ENCODE results near the gene SLC6A12. TPM values are rescaled to one million over a fixed set of nuclear protein-coding genes. Genes with fewer than 3 reads are reported as not detected.

Gene SLC6A12
- total RNA-seq, 1 donor from 2014 or later, result not detected

DNA sequence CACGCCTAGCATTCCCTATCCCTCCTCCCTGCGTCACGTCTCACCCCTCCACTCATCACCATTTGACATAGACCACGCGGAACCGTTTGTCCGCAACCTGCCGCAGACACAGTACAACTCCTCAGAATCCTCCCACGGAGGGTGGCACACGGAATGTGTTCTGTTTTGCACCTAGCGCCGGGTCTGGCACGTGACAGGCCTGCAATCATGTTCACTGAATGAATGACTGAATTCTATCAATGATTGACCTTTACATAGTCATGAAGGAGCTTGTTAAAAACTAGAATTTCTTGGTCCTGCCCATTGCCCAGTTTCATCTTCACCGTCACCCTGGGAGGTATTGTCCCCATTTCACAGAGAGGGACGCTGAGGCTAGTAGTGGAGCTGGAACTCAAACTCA, 4.7 kb downstream of the SLC6A12 start:
- no peaks in the 10 kb centered on the region for H3K4me1 Mint-ChIP-seq (ENCODE audit: low read depth)
- intact Hi-C loops (cut with micrococcal nuclease), result no loop called here
- H3K36me3 Mint-ChIP-seq (ENCODE audit: low read depth), result no peaks in the 10 kb centered on the region

DNA sequence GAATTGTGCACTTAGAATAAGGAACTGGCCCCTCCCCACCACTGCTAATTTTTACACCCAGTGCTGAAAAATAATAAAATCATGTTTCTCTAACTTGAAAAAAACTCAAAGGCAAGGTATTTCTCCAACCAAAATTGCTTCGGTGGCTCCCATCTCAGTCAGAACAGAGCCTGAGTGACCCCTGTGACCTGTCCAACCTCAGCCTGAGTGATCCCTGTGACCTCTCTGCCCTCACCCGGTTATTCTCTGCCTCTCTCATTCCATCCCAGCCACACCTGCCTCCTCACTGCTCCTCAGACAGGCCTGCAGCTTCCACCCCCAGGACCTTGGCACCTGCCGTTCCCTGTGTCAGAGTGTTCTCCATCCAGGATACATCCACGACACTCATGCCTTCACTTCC, 5.1 kb downstream of the SLC6A12 start:
- H3K27ac Mint-ChIP-seq, result no peak overlapping the region
- H3K4me1 Mint-ChIP-seq (ENCODE audit: low read depth), result no peaks in the 10 kb centered on the region
- H3K36me3 Mint-ChIP-seq (ENCODE audit: low read depth), result no peaks in the 10 kb centered on the region
- no peak overlapping the region for H3K4me3 Mint-ChIP-seq
- H3K27me3 Mint-ChIP-seq (ENCODE audit: insufficient read depth), result peaks cover 13% of the 10 kb centered on the region
- H3K9me3 Mint-ChIP-seq, result no peaks in the 10 kb centered on the region
- no peak for DNase-seq (ENCODE audit: low spot score)
- intact Hi-C loops (cut with micrococcal nuclease), result no loop called here

More for the DNA sequence above, 4.7 kb downstream of the SLC6A12 start:
- Mint-ChIP-seq H3K27ac (no peak overlapping the region), H3K27me3 (ENCODE audit: insufficient read depth) (peaks cover 12% of the 10 kb centered on the region), H3K9me3 (no peaks in the 10 kb centered on the region), H3K4me3 (no peak overlapping the region)
- no peak for DNase-seq (ENCODE audit: low spot score)

DNA sequence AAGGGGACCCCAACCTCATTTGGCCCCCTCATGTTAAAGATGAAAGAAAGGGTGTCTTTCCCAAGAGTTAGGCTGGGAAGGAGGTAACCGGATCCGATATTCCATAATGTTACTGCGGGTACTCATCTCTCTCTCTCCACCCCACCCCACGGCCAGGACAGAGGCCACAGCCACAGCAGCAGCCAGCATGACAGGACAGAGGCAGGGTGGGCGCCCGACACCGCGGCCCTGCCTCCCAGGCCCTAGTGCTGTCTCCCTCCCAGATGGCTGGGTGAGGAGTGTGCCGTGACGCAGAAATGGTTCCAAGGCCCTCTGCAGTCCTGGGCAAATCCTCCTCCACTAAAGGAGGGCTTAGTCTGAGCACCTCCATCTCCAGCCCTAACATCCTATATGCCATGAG, 6.2 kb downstream of the SLC6A12 start:
- Mint-ChIP-seq H3K27ac (no peak overlapping the region), H3K4me3 (no peak overlapping the region), H3K9me3 (no peaks in the 10 kb centered on the region), H3K27me3 (ENCODE audit: insufficient read depth) (peaks cover 15% of the 10 kb centered on the region), H3K36me3 (ENCODE audit: low read depth) (no peaks in the 10 kb centered on the region), H3K4me1 (ENCODE audit: low read depth) (no peaks in the 10 kb centered on the region)
- no peak for DNase-seq (ENCODE audit: low spot score)
- intact Hi-C loops (cut with micrococcal nuclease), result no loop called here

DNA sequence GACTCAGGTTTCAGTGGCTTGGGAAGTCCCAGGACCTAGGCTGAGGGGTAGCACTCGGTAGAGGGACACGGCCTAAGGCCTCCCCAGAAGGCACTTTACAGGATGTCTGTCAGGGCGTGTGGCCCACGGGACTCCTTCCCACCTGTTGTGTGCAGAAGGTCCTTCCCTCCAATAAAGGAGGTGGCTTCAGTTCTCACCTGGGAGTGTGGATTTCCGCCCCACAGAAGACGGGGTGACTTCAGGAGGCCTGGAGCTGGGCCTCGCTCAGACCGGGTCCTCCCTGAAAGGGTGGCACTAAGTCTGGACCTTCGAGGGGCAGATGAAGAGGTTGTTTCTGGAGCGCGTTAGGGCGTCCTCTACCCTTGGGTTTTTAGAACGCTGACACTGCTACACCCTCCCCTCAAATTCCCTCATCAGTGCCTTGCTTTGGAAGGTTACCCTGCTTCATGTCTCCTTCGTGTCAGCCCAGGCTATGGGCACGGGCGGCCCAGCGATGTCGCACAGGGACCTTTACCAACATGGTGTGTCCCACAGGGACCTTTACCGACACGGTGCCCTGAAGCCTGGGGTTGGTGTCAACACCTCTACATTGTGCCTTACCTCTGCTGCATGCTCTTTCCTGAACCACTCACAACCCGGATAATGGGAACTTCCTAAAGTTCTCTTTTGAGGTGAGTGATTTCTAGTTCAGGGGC, 7.1 kb downstream of the SLC6A12 start:
- no peak overlapping the region for H3K4me3 Mint-ChIP-seq
- no peaks in the 10 kb centered on the region for H3K9me3 Mint-ChIP-seq
- no peak overlapping the region for H3K27ac Mint-ChIP-seq
- peaks cover 21% of the 10 kb centered on the region for H3K27me3 Mint-ChIP-seq (ENCODE audit: insufficient read depth)
- intact Hi-C loops (cut with micrococcal nuclease), result no loop called here
- H3K36me3 Mint-ChIP-seq (ENCODE audit: low read depth), result no peaks in the 10 kb centered on the region
- no peak for DNase-seq (ENCODE audit: low spot score)
- H3K4me1 Mint-ChIP-seq (ENCODE audit: low read depth), result no peaks in the 10 kb centered on the region

DNA sequence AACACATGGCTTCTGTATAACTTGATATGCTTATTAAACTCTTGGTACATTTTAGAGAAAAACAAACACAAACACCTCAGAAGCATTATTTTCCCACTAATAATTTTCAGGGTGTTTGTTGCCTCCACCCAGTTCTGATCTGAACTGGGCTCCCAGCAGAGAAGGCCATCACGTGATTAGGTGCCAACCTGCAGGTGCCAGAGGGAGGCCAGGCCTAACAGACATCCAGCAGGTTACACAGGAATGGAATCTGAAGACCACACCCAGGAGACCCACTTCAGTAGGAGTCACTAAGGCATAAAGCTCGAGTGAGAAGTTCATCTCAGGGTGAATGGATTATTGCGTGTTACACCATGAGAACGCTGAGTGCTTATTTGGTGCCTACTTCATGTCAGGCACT, 8.9 kb downstream of the SLC6A12 start:
- DNase-seq (ENCODE audit: low spot score), result no peak
- intact Hi-C loops (cut with micrococcal nuclease), result no loop called here
- Mint-ChIP-seq H3K9me3 (no peaks in the 10 kb centered on the region), H3K27me3 (ENCODE audit: insufficient read depth) (peaks cover 22% of the 10 kb centered on the region), H3K4me3 (no peak overlapping the region), H3K4me1 (ENCODE audit: low read depth) (no peaks in the 10 kb centered on the region), H3K27ac (no peak overlapping the region), H3K36me3 (ENCODE audit: low read depth) (no peaks in the 10 kb centered on the region)

DNA sequence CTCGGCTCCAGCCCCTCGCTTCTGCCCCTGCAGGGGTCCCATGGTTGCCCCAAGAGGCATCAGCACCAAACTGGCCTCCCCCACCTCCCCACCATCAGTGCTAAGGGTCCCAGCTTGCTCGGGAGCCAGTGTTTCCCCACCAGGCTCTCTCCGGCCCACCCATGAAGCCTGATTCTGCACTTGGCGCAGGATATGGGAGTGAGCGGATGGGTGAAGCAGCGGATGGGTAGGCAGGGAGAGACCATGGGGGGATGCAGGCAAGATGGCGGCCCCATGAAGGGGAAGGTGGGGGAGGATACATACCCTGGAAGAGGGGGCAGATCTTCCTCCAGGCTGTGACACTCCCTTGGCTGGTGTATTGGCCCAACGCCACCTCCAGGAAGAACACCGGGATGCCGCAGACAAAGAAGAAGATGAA, 9.7 kb downstream of the SLC6A12 start:
- Mint-ChIP-seq H3K4me3 (no peak overlapping the region), H3K4me1 (ENCODE audit: low read depth) (no peaks in the 10 kb centered on the region), H3K36me3 (ENCODE audit: low read depth) (no peaks in the 10 kb centered on the region), H3K9me3 (no peaks in the 10 kb centered on the region), H3K27ac (no peak overlapping the region), H3K27me3 (ENCODE audit: insufficient read depth) (peaks cover 22% of the 10 kb centered on the region)
- intact Hi-C loops (cut with micrococcal nuclease), result no loop called here
- no peak for DNase-seq (ENCODE audit: low spot score)

DNA sequence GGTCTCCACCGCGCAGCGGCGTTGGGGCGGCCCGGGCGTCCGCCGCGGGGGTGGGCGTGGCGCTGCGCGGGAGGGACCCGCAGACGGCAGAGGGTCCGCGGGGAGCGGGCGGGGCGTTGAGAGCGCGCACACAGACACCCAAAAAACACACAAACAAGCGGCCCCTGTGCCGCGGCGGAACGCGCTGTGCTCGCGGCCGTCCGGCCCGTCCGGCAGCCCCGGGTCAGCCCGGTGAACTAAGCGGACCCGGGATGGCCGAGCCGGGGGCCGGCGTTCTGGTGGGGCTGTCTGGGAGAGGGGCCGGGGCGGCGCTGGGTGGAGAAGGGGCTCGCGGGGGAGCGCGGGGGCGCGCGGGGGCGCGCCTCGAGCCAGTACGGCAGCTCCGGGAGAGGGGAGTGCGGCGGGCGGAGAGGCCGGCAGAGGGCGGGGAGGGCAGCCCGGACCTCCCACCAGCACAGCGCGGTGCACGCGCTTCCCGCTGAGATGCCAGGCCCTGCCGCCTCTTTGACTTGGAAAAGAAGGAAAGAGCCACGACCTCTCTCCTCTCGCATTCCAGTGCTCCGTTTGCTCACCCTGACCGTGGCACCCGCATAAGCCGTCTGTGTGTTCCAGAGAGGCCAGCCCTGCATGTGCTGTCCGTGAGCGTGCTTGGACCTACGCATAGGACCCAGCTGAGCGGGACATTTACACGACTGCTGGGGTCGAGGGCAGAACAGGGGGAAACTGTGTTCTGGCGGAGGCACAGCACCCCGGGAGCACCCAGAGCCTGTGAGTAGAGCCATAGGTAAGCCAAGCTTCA, 10.3 kb downstream of the SLC6A12 start:
- no peak for DNase-seq (ENCODE audit: low spot score)
- Mint-ChIP-seq H3K4me3 (no peak overlapping the region), H3K36me3 (ENCODE audit: low read depth) (no peaks in the 10 kb centered on the region), H3K4me1 (ENCODE audit: low read depth) (no peaks in the 10 kb centered on the region), H3K27me3 (ENCODE audit: insufficient read depth) (peaks cover 20% of the 10 kb centered on the region), H3K27ac (no peak overlapping the region), H3K9me3 (no peaks in the 10 kb centered on the region)
- intact Hi-C loops (cut with micrococcal nuclease), result no loop called here

DNA sequence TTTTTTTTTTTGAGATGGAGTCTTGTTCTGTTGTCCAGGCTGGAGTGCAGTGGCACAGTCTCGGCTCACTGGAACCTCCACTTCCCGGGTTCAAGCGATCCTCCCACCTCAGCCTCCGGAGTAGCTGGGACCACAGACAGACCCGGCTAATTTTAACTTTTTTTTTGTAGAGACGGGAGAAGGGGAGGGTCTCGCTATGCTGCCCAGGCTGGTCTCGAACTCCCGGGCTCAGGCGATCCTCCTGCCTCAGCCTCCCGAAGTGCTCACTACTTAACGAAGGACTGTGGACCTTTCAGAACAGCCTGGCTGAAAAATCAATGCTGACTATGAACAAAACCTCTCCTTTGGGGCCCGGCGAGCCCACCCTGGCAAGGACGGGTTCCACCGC, 10.9 kb downstream of the SLC6A12 start:
- Mint-ChIP-seq H3K27me3 (ENCODE audit: insufficient read depth) (peaks cover 20% of the 10 kb centered on the region), H3K4me1 (ENCODE audit: low read depth) (no peaks in the 10 kb centered on the region), H3K36me3 (ENCODE audit: low read depth) (no peaks in the 10 kb centered on the region), H3K27ac (no peak overlapping the region), H3K4me3 (no peak overlapping the region), H3K9me3 (no peaks in the 10 kb centered on the region)
- DNase-seq (ENCODE audit: low spot score), result no peak
- intact Hi-C loops (cut with micrococcal nuclease), result no loop called here

DNA sequence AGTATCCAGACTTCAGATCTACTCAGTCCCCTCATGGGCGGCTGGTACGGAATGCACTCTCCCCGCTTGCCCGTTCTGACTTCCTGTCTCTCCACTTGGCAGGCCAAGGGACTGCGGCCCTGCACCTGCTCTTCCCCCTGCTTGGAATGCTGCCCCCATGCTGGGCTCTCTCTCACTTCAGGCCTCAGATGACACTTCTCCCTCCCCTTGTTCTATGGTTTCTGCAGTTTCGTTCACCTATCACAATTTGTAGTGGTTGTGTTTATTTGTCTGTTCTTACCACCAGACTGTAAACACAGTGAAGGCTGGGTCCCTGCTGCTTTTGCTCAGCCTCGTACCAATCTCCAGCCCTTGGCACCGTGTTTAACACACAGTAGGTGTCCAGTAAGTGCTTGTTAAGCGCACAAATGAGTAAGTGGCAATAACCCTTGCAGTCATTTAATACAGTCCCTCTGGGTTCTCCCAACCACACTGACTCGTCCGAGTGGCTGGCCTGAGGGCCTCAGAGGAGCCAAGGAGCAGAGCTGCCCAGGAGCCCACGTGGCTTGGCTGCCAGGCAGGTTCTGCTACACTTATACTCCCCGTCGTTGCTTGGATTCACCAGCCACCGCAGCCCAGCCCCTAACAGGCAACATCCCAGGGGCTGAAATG, 11.8 kb downstream of the SLC6A12 start:
- DNase-seq (ENCODE audit: low spot score), result no peak
- H3K27me3 Mint-ChIP-seq (ENCODE audit: insufficient read depth), result peaks cover 20% of the 10 kb centered on the region
- H3K36me3 Mint-ChIP-seq (ENCODE audit: low read depth), result no peaks in the 10 kb centered on the region
- H3K4me3 Mint-ChIP-seq, result no peak overlapping the region
- H3K27ac Mint-ChIP-seq, result no peak overlapping the region
- intact Hi-C loops (cut with micrococcal nuclease), result no loop called here
- peaks cover 1% of the 10 kb centered on the region for H3K9me3 Mint-ChIP-seq
- H3K4me1 Mint-ChIP-seq (ENCODE audit: low read depth), result no peaks in the 10 kb centered on the region

DNA sequence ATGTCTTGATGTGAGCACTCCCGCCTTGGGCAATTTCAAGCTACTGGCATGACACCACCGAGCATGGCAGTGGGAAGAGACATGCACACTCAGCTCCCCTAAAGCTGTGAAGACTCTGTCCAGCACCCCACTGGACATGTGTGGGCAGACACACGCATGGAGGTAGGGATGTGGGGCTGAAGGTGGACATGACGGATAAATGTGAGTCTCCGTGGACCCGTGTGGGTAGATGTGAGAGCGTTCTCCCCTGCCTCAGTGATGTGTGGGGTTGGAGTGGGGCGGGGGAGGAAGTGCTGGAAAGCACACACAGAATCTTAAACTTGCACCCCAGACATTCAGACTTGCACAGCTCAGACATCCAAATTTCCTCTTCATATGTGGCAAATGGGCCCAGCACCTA, 12.6 kb downstream of the SLC6A12 start:
- intact Hi-C loops (cut with micrococcal nuclease), result no loop called here
- peaks cover 6% of the 10 kb centered on the region for H3K9me3 Mint-ChIP-seq
- H3K27me3 Mint-ChIP-seq (ENCODE audit: insufficient read depth), result peaks cover 20% of the 10 kb centered on the region
- no peaks in the 10 kb centered on the region for H3K4me1 Mint-ChIP-seq (ENCODE audit: low read depth)
- no peaks in the 10 kb centered on the region for H3K36me3 Mint-ChIP-seq (ENCODE audit: low read depth)
- no peak for DNase-seq (ENCODE audit: low spot score)
- H3K4me3 Mint-ChIP-seq, result no peak overlapping the region
- no peak overlapping the region for H3K27ac Mint-ChIP-seq

DNA sequence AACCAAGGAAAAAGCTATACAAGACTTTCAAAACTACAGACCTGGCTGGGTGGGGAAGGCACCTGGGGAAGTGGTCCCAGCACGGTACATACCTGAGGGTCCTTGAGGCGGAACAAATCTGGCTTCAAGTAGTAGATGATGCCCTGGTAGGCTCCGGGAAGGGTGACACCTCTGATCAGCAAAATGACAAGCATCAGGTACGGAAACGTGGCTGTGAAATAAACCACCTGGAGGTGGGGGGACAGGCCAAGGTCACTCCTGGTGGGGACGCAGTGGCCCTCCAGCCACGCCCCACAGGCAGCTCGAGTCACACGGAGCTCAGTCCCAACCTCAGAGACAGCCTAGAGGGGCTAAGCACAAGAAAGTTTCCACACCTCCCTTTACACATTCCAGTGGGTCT, 15.3 kb downstream of the SLC6A12 start:
- DNase-seq (ENCODE audit: low spot score), result no peak
- Mint-ChIP-seq H3K27ac (no peak overlapping the region), H3K4me3 (no peak overlapping the region), H3K4me1 (ENCODE audit: low read depth) (no peaks in the 10 kb centered on the region), H3K9me3 (peaks cover 6% of the 10 kb centered on the region), H3K36me3 (ENCODE audit: low read depth) (no peaks in the 10 kb centered on the region), H3K27me3 (ENCODE audit: insufficient read depth) (peaks cover 9% of the 10 kb centered on the region)
- intact Hi-C loops (cut with micrococcal nuclease), result no loop called here

DNA sequence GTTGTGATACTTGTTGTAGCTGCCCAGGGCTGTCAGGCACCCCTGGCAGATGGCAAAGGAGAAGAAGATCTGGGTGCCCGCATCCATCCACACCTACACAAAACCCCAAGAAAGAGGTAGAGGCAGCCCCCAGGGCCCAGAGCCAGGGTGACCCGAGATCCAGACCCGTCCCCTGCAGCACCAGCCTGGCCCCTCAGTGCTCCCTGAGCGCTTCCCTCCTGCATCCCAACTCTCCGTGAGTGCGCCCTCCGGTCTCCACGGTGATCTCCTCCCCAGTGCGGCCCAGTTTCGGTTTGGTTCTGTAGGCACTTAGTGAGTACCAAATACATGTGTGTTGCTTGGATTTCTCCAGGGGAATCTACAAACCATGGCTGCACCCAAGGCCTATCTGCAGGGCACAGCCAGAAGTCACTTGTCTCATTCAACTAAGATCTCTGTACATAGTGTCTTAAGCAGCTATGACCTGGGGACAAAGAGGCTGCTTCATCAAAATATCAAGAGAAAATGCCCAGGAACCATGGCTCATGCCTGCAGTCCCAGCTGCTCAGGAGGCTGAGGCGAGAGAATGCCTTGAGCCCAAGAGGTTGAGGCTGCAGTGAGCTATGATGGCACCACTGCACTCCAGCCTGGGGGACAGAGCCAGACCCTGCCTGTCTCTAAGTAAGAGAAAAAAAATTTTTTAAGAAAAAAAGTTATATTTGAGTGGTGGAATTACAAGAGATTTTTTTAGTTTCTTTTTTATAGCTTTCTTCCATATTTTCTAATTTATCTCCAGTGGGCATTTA, 15.9 kb downstream of the SLC6A12 start:
- H3K4me1 Mint-ChIP-seq (ENCODE audit: low read depth), result no peaks in the 10 kb centered on the region
- no peak overlapping the region for H3K4me3 Mint-ChIP-seq
- H3K36me3 Mint-ChIP-seq (ENCODE audit: low read depth), result no peaks in the 10 kb centered on the region
- intact Hi-C loops (cut with micrococcal nuclease), result no loop called here
- H3K9me3 Mint-ChIP-seq, result peaks cover 6% of the 10 kb centered on the region
- no peak overlapping the region for H3K27ac Mint-ChIP-seq
- no peak for DNase-seq (ENCODE audit: low spot score)
- H3K27me3 Mint-ChIP-seq (ENCODE audit: insufficient read depth), result peaks cover 9% of the 10 kb centered on the region

DNA sequence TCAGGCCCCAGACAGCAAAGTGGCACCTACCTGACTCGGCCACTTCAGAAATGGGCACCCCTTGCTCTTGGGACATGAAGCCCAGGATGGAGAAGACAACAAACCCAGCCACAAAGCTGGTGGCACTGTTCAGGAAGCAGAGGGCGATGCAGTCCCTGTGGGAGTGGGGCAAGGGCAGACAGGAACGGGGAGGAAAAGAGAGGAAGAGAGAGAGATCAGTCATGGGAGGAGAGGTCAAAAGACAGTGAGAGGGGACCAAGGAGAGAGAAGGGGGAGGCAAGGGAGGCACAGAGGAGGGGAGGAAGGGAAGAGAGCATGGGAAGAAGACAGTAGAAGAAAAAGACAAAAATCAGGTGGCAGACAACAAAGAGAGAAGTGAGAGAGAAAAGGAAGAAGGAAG, 16.6 kb downstream of the SLC6A12 start:
- H3K9me3 Mint-ChIP-seq, result peaks cover 6% of the 10 kb centered on the region
- no peaks in the 10 kb centered on the region for H3K36me3 Mint-ChIP-seq (ENCODE audit: low read depth)
- no peak overlapping the region for H3K27ac Mint-ChIP-seq

More for the DNA sequence above, 16.6 kb downstream of the SLC6A12 start:
- intact Hi-C loops (cut with micrococcal nuclease), result no loop called here
- Mint-ChIP-seq H3K27me3 (ENCODE audit: insufficient read depth) (peaks cover 3% of the 10 kb centered on the region), H3K4me1 (ENCODE audit: low read depth) (no peaks in the 10 kb centered on the region), H3K4me3 (no peak overlapping the region)
- no peak for DNase-seq (ENCODE audit: low spot score)
